Stomach (tissue), 9 donors: ENCODE measurements around the gene ATG5. TPM values are rescaled to one million over a fixed set of nuclear protein-coding genes. Genes with fewer than 3 reads are reported as not detected.

Experiments
- DNase-seq, 2 donors: peaks; one replicate each; pipeline versions ENCODE4 v3.0.0 to v3.0.0-alpha.2; 2013 to 2019
- H3K27ac ChIP-seq, 5 donors: fragments of 200-600 bp in 4 of 5; sonication (generic) in 4 of 5; one replicate each; pipeline ENCODE4 v1.5.1; 2013 to 2019; ENCODE audit warnings: mild to moderate bottlenecking in 1 of 5, moderate library complexity in 1 of 5
- H3K27me3 ChIP-seq, 3 donors: fragments of 200-600 bp; sonication (generic); one replicate each; pipeline ENCODE4 v1.5.1; 2017 to 2019; ENCODE audit warnings: mixed run types in 1 of 3
- H3K36me3 ChIP-seq, 4 donors: fragments of 200-600 bp; sonication (generic); 1 replicate in 3 of 4; 2 replicates in 1 of 4; pipeline ENCODE4 v1.5.1; 2016 to 2019
- H3K4me1 ChIP-seq, 4 donors: fragments of 200-600 bp; sonication (generic); one replicate each; pipeline ENCODE4 v1.5.1; 2016 to 2019
- H3K4me3 ChIP-seq, 4 donors: fragments of 200-600 bp; sonication (generic) in 3 of 4; one replicate each; pipeline ENCODE4 v1.5.1; 2016 to 2019; ENCODE audit warnings: mild to moderate bottlenecking in 1 of 4
- H3K9me3 ChIP-seq, 4 donors: fragments of 200-600 bp; sonication (generic); one replicate each; pipeline ENCODE4 v1.5.1; 2016 to 2019
- CTCF ChIP-seq, 7 experiments: fragments of 450-650 bp in 4 of 7; fragments of 200-600 bp in 3 of 7; sonication (generic) in 3 of 7; IDR thresholded peaks; one replicate each; pipeline ENCODE4 v1.5.1; 2016 to 2019; ENCODE audit warnings: antibody characterized with exemption in 7 of 7, control low read depth in 2 of 7, mild to moderate bottlenecking in 1 of 7
- EP300 ChIP-seq: sonication (generic); formaldehyde crosslinking; IDR thresholded peaks from one replicate; pipeline ENCODE4 v1.6.1; 2017; ENCODE audit warnings: antibody characterized with exemption
- POLR2A ChIP-seq, 4 donors: fragments of 450-650 bp; IDR thresholded peaks; one replicate each; pipeline ENCODE4 v1.6.1; 2016; ENCODE audit warnings: antibody characterized with exemption in 4 of 4, control low read depth in 2 of 4, mild to moderate bottlenecking in 1 of 4, moderate library complexity in 1 of 4
- POLR2AphosphoS5 ChIP-seq, 3 donors: sonication (generic); formaldehyde crosslinking; IDR thresholded peaks; one replicate each; pipeline ENCODE4 v1.6.1; 2016; ENCODE audit warnings: antibody characterized with exemption in 3 of 3
- WGBS, 5 donors: extraction: QIAGEN DNeasy Blood & Tissue Kit in 3 of 5; methylation state at CpG; one replicate each; pipeline versions ENCODE4 v1.1.5 to v1.1.7; 2013 to 2018; 5-methylcytosine and 5-hydroxymethylcytosine counted together
- intact Hi-C: fragments of 100-400 bp; cut with DNase I; formaldehyde crosslinking; loops from one replicate; pipeline ENCODE4 v1.15.1; 2023; ENCODE audit warnings: low total_unique reads
- polyA plus RNA-seq, 3 donors: library from polyadenylated mRNA; stranded (reverse); fragments of 200-250 nt; gene quantifications; one replicate each; pipeline ENCODE4 v1.2.3, GENCODE V29; 2013
- total RNA-seq, 5 donors: library from RNA; depleted of rRNA; stranded (reverse); fragments of >200 nt; gene quantifications; one replicate each; pipeline versions ENCODE4 v1.1.0 to v1.2.3, GENCODE V29; 2014 to 2016
- donor health status: healthy with polysubstance abuse.
- donor health status: Bipolar disorder and iron deficiency.
- donor health status: healthy.

Gene ATG5
- total and polyA plus RNA-seq, 8 donors = 12.8 to 89.4 (median 25.5) TPM

- Histone ChIP-seq H3K27me3 (no peaks in the 10 kb centered on the region), H3K4me1 (no peaks in the 10 kb centered on the region), H3K4me3 (no peak overlapping the region), H3K27ac (no peak overlapping the region), H3K9me3 (no peaks in the 10 kb centered on the region), H3K36me3 (peaks cover 0 to 11% (median 6%) of the 10 kb centered on the region in 4 donors)
- intact Hi-C loops = no loop called here
- TF ChIP-seq CTCF (IDR thresholded peaks at IDR 0.05) = no peak
- TF ChIP-seq EP300 = no peak
- no peak for TF ChIP-seq POLR2A (IDR thresholded peaks at IDR 0.05)
- TF ChIP-seq POLR2AphosphoS5 (IDR thresholded peaks at IDR 0.05) = no peak
- no peak for DNase-seq
- 87 to 95% (median 90%) methylated on average over 2 of the region's 2 CpGs for WGBS, 5 donors
Measured at GRCh38 chr6:106185615-106186014, 139.9 kb downstream of the ATG5 start.

- WGBS, 5 donors = 74 to 91% (median 87%) methylated on average over 3 of the region's 3 CpGs
- no peak for DNase-seq
- no peak overlapping the region for H3K4me3 ChIP-seq
- no peaks in the 10 kb centered on the region for H3K27me3 ChIP-seq
- TF ChIP-seq CTCF (IDR thresholded peaks at IDR 0.05) (no peak), POLR2A (IDR thresholded peaks at IDR 0.05) (no peak), EP300 (no peak), POLR2AphosphoS5 (IDR thresholded peaks at IDR 0.05) (no peak)
- H3K9me3 ChIP-seq = no peaks in the 10 kb centered on the region
- intact Hi-C loops = no loop called here
- H3K36me3 ChIP-seq = peaks cover 0 to 11% (median 6%) of the 10 kb centered on the region in 4 donors
- no peak overlapping the region for H3K27ac ChIP-seq
- no peaks in the 10 kb centered on the region for H3K4me1 ChIP-seq
Measured at GRCh38 chr6:106184629-106185028, 140.9 kb downstream of the ATG5 start.

- intact Hi-C loops = no loop called here
- H3K9me3 ChIP-seq = no peaks in the 10 kb centered on the region
- DNase-seq = no peak
- H3K27me3 ChIP-seq = no peaks in the 10 kb centered on the region
- no peak overlapping the region for H3K4me3 ChIP-seq
- H3K36me3 ChIP-seq = peaks cover 0 to 11% (median 6%) of the 10 kb centered on the region in 4 donors
- 83 to 95% (median 91%) methylated on average over 1 of the region's 1 CpG for WGBS, 5 donors
- TF ChIP-seq POLR2A (IDR thresholded peaks at IDR 0.05) (no peak), POLR2AphosphoS5 (IDR thresholded peaks at IDR 0.05) (no peak), EP300 (no peak), CTCF (IDR thresholded peaks at IDR 0.05) (no peak)
- no peak overlapping the region for H3K27ac ChIP-seq
- H3K4me1 ChIP-seq = no peaks in the 10 kb centered on the region
Measured at GRCh38 chr6:106183430-106183829, 142.1 kb downstream of the ATG5 start.

GRCh38 chr6:106182455-106182854 lies 143.1 kb downstream of the ATG5 start:
- 87 to 94% (median 92%) methylated on average over 5 of the region's 5 CpGs for WGBS, 5 donors
- Histone ChIP-seq H3K4me1 (no peaks in the 10 kb centered on the region), H3K4me3 (no peak overlapping the region), H3K27me3 (no peaks in the 10 kb centered on the region), H3K9me3 (no peaks in the 10 kb centered on the region), H3K36me3 (peaks cover 0 to 11% (median 6%) of the 10 kb centered on the region in 4 donors), H3K27ac (no peak overlapping the region)
- intact Hi-C loops = no loop called here
- no peak for TF ChIP-seq POLR2A (IDR thresholded peaks at IDR 0.05)
- no peak for TF ChIP-seq CTCF (IDR thresholded peaks at IDR 0.05)
- TF ChIP-seq POLR2AphosphoS5 (IDR thresholded peaks at IDR 0.05) = no peak
- TF ChIP-seq EP300 = no peak
- DNase-seq = no peak
